HG02798 (cell line): Measurements from ENCODE around the gene YTHDF1.

ENCODE experiments used
- ATAC-seq: cut with Tn5 transposase; IDR thresholded peaks from one replicate; pipeline ENCODE4 v1.9.1; 2021; ENCODE audit warnings: mild to moderate bottlenecking; ENCODE audit not compliant: unreplicated experiment, poor library complexity

Gene YTHDF1

GRCh38 chr20:63188159-63188442 is 27.8 kb downstream of the YTHDF1 start:
- no peak for ATAC-seq

GRCh38 chr20:63187338-63188158 is 28.4 kb downstream of the YTHDF1 start:
- no peak for ATAC-seq

GRCh38 chr20:63186528-63187316 is 29.2 kb downstream of the YTHDF1 start:
- ATAC-seq, result no peak

- no peak for ATAC-seq
Measured at GRCh38 chr20:63186084-63186483, 29.8 kb downstream of the YTHDF1 start.

- no peak for ATAC-seq
Measured at GRCh38 chr20:63185215-63185796, 30.6 kb downstream of the YTHDF1 start.

- no peak for ATAC-seq
Measured at GRCh38 chr20:63183422-63184146, 32.3 kb downstream of the YTHDF1 start.

GRCh38 chr20:63182946-63183415 is 33.0 kb downstream of the YTHDF1 start:
- no peak for ATAC-seq

- no peak for ATAC-seq
Measured at GRCh38 chr20:63182425-63182824, 33.5 kb downstream of the YTHDF1 start.

- ATAC-seq, result no peak
Measured at GRCh38 chr20:63181226-63181625, 34.7 kb downstream of the YTHDF1 start.

GRCh38 chr20:63180569-63181185 is 35.3 kb downstream of the YTHDF1 start:
- no peak for ATAC-seq

- no peak for ATAC-seq
Measured at GRCh38 chr20:63179687-63180568, 36.0 kb downstream of the YTHDF1 start.

GRCh38 chr20:63178889-63179686 is 36.8 kb downstream of the YTHDF1 start:
- ATAC-seq, result peak; percentile 62

- no peak for ATAC-seq
Measured at GRCh38 chr20:63178446-63178820, 37.5 kb downstream of the YTHDF1 start.

GRCh38 chr20:63177785-63178445 is 38.0 kb downstream of the YTHDF1 start:
- no peak for ATAC-seq

GRCh38 chr20:63177134-63177784 is 38.7 kb downstream of the YTHDF1 start:
- ATAC-seq, result no peak

- ATAC-seq, result no peak
Measured at GRCh38 chr20:63176427-63177133, 39.4 kb downstream of the YTHDF1 start.

GRCh38 chr20:63176034-63176426 is 39.9 kb downstream of the YTHDF1 start:
- no peak for ATAC-seq
